ENCODE data around the gene KRT73. TPM values are rescaled to one million over a fixed set of nuclear protein-coding genes. Genes with fewer than 3 reads are reported as not detected.

Gene KRT73
- total and polyA plus RNA-seq, 2 of the 8 experiments (the other 6 are each of a cell fraction or from before 2014, with no cell fraction given) = not detected

DNA sequence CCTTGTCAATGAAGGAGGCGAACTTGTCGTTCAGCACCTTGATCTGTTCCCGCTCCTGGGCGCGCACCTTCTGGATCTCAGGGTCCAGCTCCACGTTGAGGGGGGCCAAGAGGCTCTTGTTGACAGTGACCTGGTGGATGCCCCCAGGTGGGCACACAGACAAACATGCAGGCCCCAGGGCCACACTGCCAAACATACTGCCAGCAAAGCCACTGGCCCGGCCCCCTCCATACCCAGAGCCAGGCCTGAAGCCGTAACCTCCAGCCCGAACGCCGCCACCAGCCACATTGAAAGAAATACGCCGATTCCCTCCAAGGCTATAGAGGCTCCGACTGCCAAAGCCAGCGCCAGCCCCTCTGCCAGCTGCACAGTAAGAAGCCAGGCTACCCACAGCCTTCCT, 45.1 kb downstream of the KRT73 start (continued):
- TF ChIP-seq CTCF (IDR thresholded peaks at IDR 0.05; ENCODE audit: control extremely low read depth in 1 of 3, insufficient read depth in 1 of 3, low read depth in 1 of 3, low read length in 3 of 3) = no peak

Measured in H1 (cell line).